ENCODE results near the gene CCP110. TPM values are rescaled to one million over a fixed set of nuclear protein-coding genes. Genes with fewer than 3 reads are reported as not detected.

Gene CCP110
- total and polyA plus RNA-seq, 2 experiments from 2014 or later: 4.3 to 9.2 TPM

DNA sequence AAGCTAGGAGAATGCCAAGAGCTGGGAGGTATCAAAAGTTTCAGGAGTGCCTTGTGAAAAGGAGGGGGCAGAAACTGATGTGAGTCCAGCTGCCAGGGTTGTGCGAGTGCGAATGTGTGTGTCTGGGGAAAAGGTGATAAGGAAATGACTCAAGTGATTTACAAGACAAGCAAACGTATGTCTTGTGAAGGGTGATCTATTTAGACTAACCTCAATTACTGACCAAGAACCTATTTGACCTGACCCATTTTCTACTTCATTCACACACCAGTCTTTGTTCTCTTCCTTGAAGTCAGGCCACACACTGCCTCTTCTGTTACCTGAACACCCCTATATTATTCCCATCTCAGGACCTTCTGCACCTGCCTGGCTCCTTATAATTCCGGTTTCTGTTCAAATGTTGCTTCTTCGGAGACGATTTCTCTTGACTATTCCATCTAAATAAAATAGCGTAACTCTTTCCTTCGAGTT lies 2.8 kb upstream of the CCP110 start:
- TF ChIP-seq, protein P1, sequence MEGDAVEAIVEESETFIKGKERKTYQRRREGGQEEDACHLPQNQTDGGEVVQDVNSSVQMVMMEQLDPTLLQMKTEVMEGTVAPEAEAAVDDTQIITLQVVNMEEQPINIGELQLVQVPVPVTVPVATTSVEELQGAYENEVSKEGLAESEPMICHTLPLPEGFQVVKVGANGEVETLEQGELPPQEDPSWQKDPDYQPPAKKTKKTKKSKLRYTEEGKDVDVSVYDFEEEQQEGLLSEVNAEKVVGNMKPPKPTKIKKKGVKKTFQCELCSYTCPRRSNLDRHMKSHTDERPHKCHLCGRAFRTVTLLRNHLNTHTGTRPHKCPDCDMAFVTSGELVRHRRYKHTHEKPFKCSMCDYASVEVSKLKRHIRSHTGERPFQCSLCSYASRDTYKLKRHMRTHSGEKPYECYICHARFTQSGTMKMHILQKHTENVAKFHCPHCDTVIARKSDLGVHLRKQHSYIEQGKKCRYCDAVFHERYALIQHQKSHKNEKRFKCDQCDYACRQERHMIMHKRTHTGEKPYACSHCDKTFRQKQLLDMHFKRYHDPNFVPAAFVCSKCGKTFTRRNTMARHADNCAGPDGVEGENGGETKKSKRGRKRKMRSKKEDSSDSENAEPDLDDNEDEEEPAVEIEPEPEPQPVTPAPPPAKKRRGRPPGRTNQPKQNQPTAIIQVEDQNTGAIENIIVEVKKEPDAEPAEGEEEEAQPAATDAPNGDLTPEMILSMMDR (IDR thresholded peaks at IDR 0.05; ENCODE audit: poor library complexity): no peak
- TF ChIP-seq EZH2 (IDR thresholded peaks at IDR 0.05; ENCODE audit: borderline replicate concordance) (no peak), EZH2phosphoT487 (IDR thresholded peaks at IDR 0.05; ENCODE audit: low read depth, severe bottlenecking, unreplicated experiment) (no peak)
- Histone ChIP-seq H2AFZ (peak overlapping the region; percentile 73), H3K36me3 (replicated peaks; ENCODE audit: insufficient read depth, low read depth) (no peaks in the 10 kb centered on the region), H3K79me2 (peaks cover 52% of the 10 kb centered on the region), H3K4me2 (peak overlapping the region; percentile 86), H3K9me2 (replicated peaks; ENCODE audit: insufficient read depth) (no peaks in the 10 kb centered on the region), H3K4me1 (ENCODE audit: insufficient read depth) (peaks cover 10% of the 10 kb centered on the region), H3K9me3 (ENCODE audit: low read depth) (no peaks in the 10 kb centered on the region), H3K27ac (peak overlapping the region; percentile 94), H3K4me3 (peak overlapping the region; percentile 87), H4K20me1 (ENCODE audit: insufficient read depth, poor library complexity, severe bottlenecking) (peaks cover 11% of the 10 kb centered on the region), H3K27me3 (no peaks in the 10 kb centered on the region)
- WGBS (ENCODE audit: low lambda C conversion rate, missing lambda C conversion rate): 16% methylated on average over 8 of the region's 8 CpGs
- peak; percentile 68 for DNase-seq (ENCODE audit: low spot score)

DNA sequence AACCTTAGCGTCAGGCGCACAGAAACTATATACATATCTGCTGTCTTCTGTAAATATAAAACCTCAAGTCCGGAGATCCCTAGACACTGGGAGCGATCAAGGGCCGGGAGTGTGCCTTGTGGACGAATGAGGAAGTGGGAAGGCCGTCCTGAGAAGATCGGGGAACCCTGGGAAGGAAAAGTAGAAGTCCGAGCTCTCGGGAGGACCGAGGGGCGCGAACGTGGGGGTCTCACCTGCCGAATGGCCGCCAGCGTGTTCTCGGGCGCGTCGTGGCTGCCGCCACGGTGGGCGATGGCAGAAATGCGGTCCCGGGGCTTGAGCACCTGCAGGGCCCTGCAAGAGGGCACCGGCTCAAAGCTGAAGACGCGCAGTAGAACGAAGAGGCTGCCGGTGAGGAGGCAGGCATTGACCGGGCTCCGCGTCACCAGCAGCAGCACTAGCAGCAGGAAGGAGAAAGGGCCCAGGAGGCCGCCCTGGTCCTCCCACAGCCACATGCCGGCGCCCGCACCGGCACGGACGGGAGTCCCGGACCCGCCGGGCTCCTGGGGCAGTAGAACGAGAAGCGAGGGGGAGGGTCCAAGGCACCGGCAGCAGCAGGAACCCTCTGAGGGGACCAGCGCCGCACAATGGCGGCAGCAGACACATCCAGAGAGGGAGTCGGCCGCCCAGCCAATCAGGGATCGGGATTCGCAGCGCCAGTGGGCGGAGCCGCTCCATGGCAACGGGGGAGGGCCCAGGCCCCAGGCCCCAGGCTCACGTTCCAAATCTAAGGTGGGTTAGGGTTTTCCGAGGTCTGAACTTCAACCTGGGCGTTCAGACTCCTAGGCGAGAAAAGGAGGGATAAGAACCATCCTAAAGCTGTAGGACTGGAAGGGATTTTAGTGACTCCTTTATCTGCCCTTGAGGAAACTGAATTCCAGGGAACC lies 2.0 kb upstream of the CCP110 start, which contains the start of gene GDE1:
Gene GDE1 (minus strand): TSS at position 628 of the 926 bp plus-strand sequence. CDS start 134 bp downstream, at position 494.
- peaks cover 10% of the 10 kb centered on the region for H3K4me1 ChIP-seq (ENCODE audit: insufficient read depth)
- H3K9me2 ChIP-seq (replicated peaks; ENCODE audit: insufficient read depth): no peaks in the 10 kb centered on the region
- peak within 1 kb of the TSS; percentile 73 for H2AFZ ChIP-seq
- no peaks in the 10 kb centered on the region for H3K36me3 ChIP-seq (replicated peaks; ENCODE audit: insufficient read depth, low read depth)
- H3K27ac ChIP-seq: peak within 1 kb of the TSS; percentile 94
- TF ChIP-seq EZH2 (IDR thresholded peaks at IDR 0.05; ENCODE audit: borderline replicate concordance): no peak
- TF ChIP-seq EZH2phosphoT487 (IDR thresholded peaks at IDR 0.05; ENCODE audit: low read depth, severe bottlenecking, unreplicated experiment): no peak
- TF ChIP-seq, protein P1 (IDR thresholded peaks at IDR 0.05; ENCODE audit: poor library complexity): peak; percentile 38
- peak within 1 kb of the TSS; percentile 86 for H3K4me2 ChIP-seq
- H3K27me3 ChIP-seq: no peaks in the 10 kb centered on the region
- DNase-seq (ENCODE audit: low spot score): peak; percentile 97
- WGBS (ENCODE audit: low lambda C conversion rate, missing lambda C conversion rate): under 1% methylated on average over 53 of the region's 62 CpGs
- H3K9me3 ChIP-seq (ENCODE audit: low read depth): no peaks in the 10 kb centered on the region
- peaks cover 54% of the 10 kb centered on the region for H3K79me2 ChIP-seq
- H3K4me3 ChIP-seq: peak within 1 kb of the TSS; percentile 87
- peaks cover 11% of the 10 kb centered on the region for H4K20me1 ChIP-seq (ENCODE audit: insufficient read depth, poor library complexity, severe bottlenecking)

DNA sequence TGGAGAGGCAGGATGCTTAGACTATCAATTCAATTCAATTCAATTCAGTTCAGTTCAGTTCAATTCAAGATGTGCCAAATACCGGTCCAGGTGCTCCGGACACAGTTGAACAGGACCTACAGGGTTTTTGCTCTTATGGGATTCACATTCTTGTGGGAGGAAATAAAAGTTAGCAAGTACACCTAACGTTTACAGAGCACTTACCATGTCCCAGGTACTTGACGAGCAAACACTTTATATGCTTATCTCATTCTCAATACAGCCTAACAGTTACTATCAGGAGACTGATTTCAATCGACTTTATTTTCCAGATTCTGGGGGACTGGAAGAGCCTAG lies 1.4 kb upstream of the CCP110 start:
- Histone ChIP-seq H3K27me3 (no peaks in the 10 kb centered on the region), H3K4me3 (no peak overlapping the region), H3K79me2 (peaks cover 53% of the 10 kb centered on the region), H3K36me3 (replicated peaks; ENCODE audit: insufficient read depth, low read depth) (no peaks in the 10 kb centered on the region), H3K4me2 (peak overlapping the region; percentile 53), H3K9me2 (replicated peaks; ENCODE audit: insufficient read depth) (no peaks in the 10 kb centered on the region), H4K20me1 (ENCODE audit: insufficient read depth, poor library complexity, severe bottlenecking) (peaks cover 11% of the 10 kb centered on the region), H3K9me3 (ENCODE audit: low read depth) (no peaks in the 10 kb centered on the region), H3K27ac (no peak overlapping the region), H3K4me1 (ENCODE audit: insufficient read depth) (peaks cover 10% of the 10 kb centered on the region), H2AFZ (peak overlapping the region; percentile 11)
- 35% methylated on average over 5 of the region's 5 CpGs for WGBS (ENCODE audit: low lambda C conversion rate, missing lambda C conversion rate)
- TF ChIP-seq, protein P1 (IDR thresholded peaks at IDR 0.05; ENCODE audit: poor library complexity): no peak
- no peak for TF ChIP-seq EZH2 (IDR thresholded peaks at IDR 0.05; ENCODE audit: borderline replicate concordance)
- no peak for TF ChIP-seq EZH2phosphoT487 (IDR thresholded peaks at IDR 0.05; ENCODE audit: low read depth, severe bottlenecking, unreplicated experiment)
- DNase-seq (ENCODE audit: low spot score): no peak
